GM23248 (cell line): ENCODE results near the gene PEX10.

Source experiments
- EZH2 ChIP-seq: fragments of 200-600 bp; sonication (generic); IDR thresholded peaks from 2 replicates; pipeline ENCODE4 v1.6.1; 2018; ENCODE audit warnings: antibody characterized with exemption, mild to moderate bottlenecking; ENCODE audit not compliant: insufficient read depth, poor library complexity, severe bottlenecking
- EZH2phosphoT487 ChIP-seq: fragments of 200-600 bp; sonication (generic); IDR thresholded peaks from 2 replicates; pipeline ENCODE4 v1.6.1; 2018; ENCODE audit warnings: antibody characterized with exemption, moderate library complexity, mild to moderate bottlenecking, low read depth; ENCODE audit not compliant: insufficient read depth

GRCh38 chr1:2430592-2430973 is 18.2 kb upstream of the PEX10 start:
- no peak for TF ChIP-seq EZH2
- TF ChIP-seq EZH2phosphoT487: no peak
